HepG2 (cell line): Measurements from ENCODE around the gene ATRN. TPM values are rescaled to one million over a fixed set of nuclear protein-coding genes. Genes with fewer than 3 reads are reported as not detected.
A peak's percentile ranks its signal among the peaks of the same experiment; 100 is the strongest.

Experiments
- ATAC-seq: fragments of 200-7000 bp; cut with Tn5 transposase; 3 replicates; pipeline ENCODE4 v1.9.1; 2020; ENCODE audit warnings: mild to moderate bottlenecking, moderate library complexity
- BruUV-seq: library from RNA; stranded (reverse); fragments of 400-500 nt; replicated peaks from 2 replicates; lab custom pipeline; 2021; lab: Mats Ljungman, UMichigan
- CTCF ChIA-PET: fragments of 300-600 bp; formaldehyde crosslinking; extraction: SDS; loops from one replicate; lab custom pipeline; 2021; ENCODE audit warnings: low total read pairs, inconsistent platforms, low intra/inter-chr PET ratio; lab: Yijun Ruan, JAX
- POLR2A ChIA-PET: fragments of 350-600 bp; sonication (Branson Sonifier 250); formaldehyde crosslinking; loops from one replicate; lab custom pipeline; 2020; ENCODE audit warnings: antibody characterized with exemption, inconsistent platforms; lab: Yijun Ruan, JAX
- DNase-seq: peaks from one replicate; pipeline ENCODE4 v3.0.0-alpha.2; 2015; ENCODE audit warnings: low spot score
- FAIRE-seq: peaks from 3 replicates; lab custom pipeline; 2011; peaks lifted over from hg19 to GRCh38; lab: Jason Lieb, UNC
- H2AFZ ChIP-seq: one replicate; pipeline ENCODE4 v1.6.1; 2011; ENCODE audit warnings: low read length, inconsistent platforms
- H3K27ac ChIP-seq: fragments of 300-600 bp; 3 replicates; pipeline ENCODE4 v1.8.0; 2011; ENCODE audit warnings: mixed run types, mild to moderate bottlenecking, mixed read lengths, low read length, inconsistent platforms; ENCODE audit not compliant: insufficient read depth; ENCODE audit errors: extremely low read length
- H3K27me3 ChIP-seq, 2 experiments: fragments of 200-600 bp in 1 of 2; 2 replicates in 1 of 2; 3 replicates in 1 of 2; pipeline versions ENCODE4 v1.6.0 to v1.8.0; 2011; ENCODE audit warnings: low read length in 2 of 2, mild to moderate bottlenecking in 2 of 2, moderate library complexity in 2 of 2, inconsistent platforms in 1 of 2; ENCODE audit not compliant: insufficient read depth in 2 of 2, control insufficient read depth in 1 of 2
- H3K36me3 ChIP-seq, 2 experiments: fragments of 200-600 bp in 1 of 2; replicated peaks in 1 of 2; 2 replicates in 1 of 2; 3 replicates in 1 of 2; pipeline versions ENCODE4 v1.5.1 to v1.8.0; 2011; ENCODE audit warnings: low read length in 2 of 2, inconsistent platforms in 1 of 2; ENCODE audit not compliant: insufficient read depth in 2 of 2, control insufficient read depth in 1 of 2
- H3K4me1 ChIP-seq: 2 replicates; pipeline ENCODE4 v1.5.1; 2012; ENCODE audit warnings: low read length, inconsistent platforms; ENCODE audit not compliant: insufficient read depth
- H3K4me2 ChIP-seq: 2 replicates; pipeline ENCODE4 v1.6.0; 2011; ENCODE audit warnings: low read depth, low read length, inconsistent platforms
- H3K4me3 ChIP-seq, 3 experiments: fragments of 200-600 bp in 1 of 3; sonication (generic), shearing (Covaris generic) in 1 of 3; replicated peaks in 1 of 3; 2 replicates each; pipeline ENCODE4 v1.5.1; 2011 to 2016; ENCODE audit warnings: low read length in 3 of 3, inconsistent platforms in 2 of 3, low read depth in 2 of 3, mild to moderate bottlenecking in 2 of 3, control low read depth in 1 of 3, mixed read lengths in 1 of 3; ENCODE audit not compliant: insufficient read depth in 1 of 3
- H3K79me2 ChIP-seq: one replicate; pipeline ENCODE4 v1.6.1; 2011; ENCODE audit warnings: low read length, inconsistent platforms; ENCODE audit not compliant: insufficient read depth
- H3K9ac ChIP-seq: 2 replicates; pipeline ENCODE4 v1.6.0; 2011; ENCODE audit warnings: mild to moderate bottlenecking, low read depth, low read length, inconsistent platforms; ENCODE audit not compliant: insufficient read depth
- H3K9me3 ChIP-seq: 2 replicates; pipeline ENCODE4 v1.5.1; 2012; ENCODE audit warnings: mild to moderate bottlenecking, low read length
- H4K20me1 ChIP-seq: 2 replicates; pipeline ENCODE4 v1.6.0; 2011; ENCODE audit warnings: inconsistent platforms, mild to moderate bottlenecking, low read length, moderate library complexity; ENCODE audit not compliant: insufficient read depth
- BORCS8-MEF2B ChIP-seq: sonication (generic); formaldehyde crosslinking; IDR thresholded peaks from 2 replicates; pipeline ENCODE4 v1.8.0; 2022; ENCODE audit warnings: mild to moderate bottlenecking, missing genetic modification reagents
- FOSL2 ChIP-seq: sonication (generic); formaldehyde crosslinking; IDR thresholded peaks from 2 replicates; pipeline ENCODE4 v1.4.0; 2020; ENCODE audit warnings: missing genetic modification reagents
- HNF4G ChIP-seq, 2 experiments: sonication (generic) in 1 of 2; formaldehyde crosslinking in 1 of 2; IDR thresholded peaks; 2 replicates each; pipeline versions ENCODE4 v1.4.0 to v1.6.1; 2011 to 2020; ENCODE audit warnings: borderline replicate concordance in 2 of 2, low read depth in 2 of 2, mild to moderate bottlenecking in 2 of 2, low read length in 1 of 2, missing genetic modification reagents in 1 of 2, moderate library complexity in 1 of 2
- HNRNPH1 ChIP-seq: fragments of 200-400 bp; formaldehyde crosslinking; optimal IDR thresholded peaks from 2 replicates; pipeline ENCODE3; 2017; ENCODE audit warnings: mild to moderate bottlenecking, low read depth, low read length
- KDM6A ChIP-seq: IDR thresholded peaks from 2 replicates; pipeline ENCODE4 v1.6.1; 2016; ENCODE audit warnings: low read depth
- KLF16 ChIP-seq, 2 experiments: sonication (generic) in 1 of 2; formaldehyde crosslinking in 1 of 2; IDR thresholded peaks; 2 replicates each; pipeline versions ENCODE4 v1.6.1 to v1.8.0; 2016 to 2023; ENCODE audit warnings: missing genetic modification reagents in 2 of 2, missing compliant biosample characterization in 1 of 2
- NAIF1 ChIP-seq: sonication (generic); formaldehyde crosslinking; IDR thresholded peaks from 2 replicates; pipeline ENCODE4 v1.5.0; 2020; ENCODE audit warnings: mild to moderate bottlenecking, missing genetic modification reagents, borderline replicate concordance
- WIZ ChIP-seq: sonication (generic); formaldehyde crosslinking; IDR thresholded peaks from 2 replicates; pipeline ENCODE4 v1.5.1; 2020; ENCODE audit warnings: mild to moderate bottlenecking, missing genetic modification reagents
- ZNF616 ChIP-seq: sonication (generic); formaldehyde crosslinking; IDR thresholded peaks from 2 replicates; pipeline ENCODE4 v1.5.0; 2020; ENCODE audit warnings: low read depth, mild to moderate bottlenecking, missing genetic modification reagents
- ZNF703 ChIP-seq: sonication (generic); formaldehyde crosslinking; IDR thresholded peaks from 2 replicates; pipeline ENCODE4 v1.5.1; 2020; ENCODE audit warnings: missing genetic modification reagents, mild to moderate bottlenecking, moderate library complexity, borderline replicate concordance
- ZNF724P ChIP-seq: sonication (generic); formaldehyde crosslinking; IDR thresholded peaks from 2 replicates; pipeline ENCODE4 v1.8.0; 2022; ENCODE audit warnings: missing genetic modification reagents, borderline replicate concordance
- ZNF800 ChIP-seq: sonication (generic); formaldehyde crosslinking; IDR thresholded peaks from 2 replicates; pipeline ENCODE4 v1.4.0; 2020; ENCODE audit warnings: missing genetic modification reagents
- WGBS: methylation state at CpG from one replicate; pipeline ENCODE4 v1.1.6; 2017; ENCODE audit warnings: low lambda C conversion rate; 5-methylcytosine and 5-hydroxymethylcytosine counted together
- in situ Hi-C: cut with HindIII; loops from 2 replicates; pipeline ENCODE4 v1.10.0; 2017; ENCODE audit warnings: low pct_unique_long_range_greater_than_20kb; ENCODE audit not compliant: extremely low pct_ligation_motif_present
- intact Hi-C: fragments of 100-400 bp; cut with micrococcal nuclease; formaldehyde crosslinking; loops from one replicate; pipeline ENCODE4 v1.10.0; 2022; ENCODE audit not compliant: unreplicated experiment
- polyA plus RNA-seq, 8 experiments: library from polyadenylated mRNA; depleted of rRNA in 3 of 8; stranded (reverse) in 7 of 8; unstranded in 1 of 8; fragments of >200 nt; fragmentation: Illumina TruSeq in 4 of 8; extraction: Trizol in 4 of 8; gene quantifications; 2 replicates each; pipeline versions ENCODE4 v1.2.1 to v1.2.3, GENCODE V29; 2011 to 2016; ENCODE audit warnings: low read depth in 4 of 8, missing spikeins in 1 of 8, mixed read lengths in 1 of 8; ENCODE audit not compliant: insufficient read depth in 1 of 8
- total RNA-seq, 5 experiments: library from RNA; depleted of rRNA; stranded (reverse); fragments of >200 nt; fragmentation: Illumina TruSeq; extraction: Trizol; gene quantifications; 2 replicates each; pipeline ENCODE4 v1.2.3, GENCODE V29; 2016; ENCODE audit warnings: low read depth in 1 of 5

ATRN gene
- total and polyA plus RNA-seq, 2 of the 13 experiments (the other 11 are each of a cell fraction or from before 2014, with no cell fraction given) = 44.2 to 81.1 TPM

GRCh38 chr20:3560162-3560561 is 89.3 kb downstream of the ATRN start:
- H3K4me2 ChIP-seq = no peak overlapping the region
- no peak for ATAC-seq
- CTCF ChIA-PET = no interaction called here

GRCh38 chr20:3560578-3560977 is 89.8 kb downstream of the ATRN start:
- H3K4me2 ChIP-seq = no peak overlapping the region
- H3K27me3 ChIP-seq = no peaks in the 10 kb centered on the region
- DNase-seq (no peak), ATAC-seq (no peak), FAIRE-seq (peak; percentile 47)
- peaks cover 11% of the 10 kb centered on the region for H3K4me1 ChIP-seq
- H3K79me2 ChIP-seq = no peaks in the 10 kb centered on the region
- no peak overlapping the region for H3K9ac ChIP-seq
- in situ Hi-C loops (no loop called here), intact Hi-C loops (no loop called here)
- no peak overlapping the region for H2AFZ ChIP-seq
- no peaks in the 10 kb centered on the region for H3K9me3 ChIP-seq
- no TSS peak for BruUV-seq
- WGBS = 97% methylated on average over 1 of the region's 1 CpG
- H3K27ac ChIP-seq = no peak overlapping the region
- H3K36me3 ChIP-seq = peaks cover 15 to 47% of the 10 kb centered on the region in 2 experiments
- no peak overlapping the region for H3K4me3 ChIP-seq
- no peak for TF ChIP-seq ZNF703 (CRISPR knock-in tag)
- TF ChIP-seq KLF16 (CRISPR knock-in tag; IDR thresholded peaks at IDR 0.05) = no peak
- no peak for TF ChIP-seq ZNF616 (CRISPR knock-in tag)
- no peak for TF ChIP-seq FOSL2 (CRISPR knock-in tag)
- no peak for TF ChIP-seq WIZ
- no peak for TF ChIP-seq HNF4G (IDR thresholded peaks at IDR 0.05; ENCODE audit: borderline replicate concordance, low read depth, low read length)
- no peak for TF ChIP-seq HNF4G (CRISPR knock-in tag; IDR thresholded peaks at IDR 0.05; ENCODE audit: borderline replicate concordance, low read depth)
- TF ChIP-seq KDM6A = no peak
- TF ChIP-seq BORCS8-MEF2B (CRISPR knock-in tag) = no peak
- no peak for TF ChIP-seq NAIF1 (CRISPR knock-in tag)
- no peak for TF ChIP-seq ZNF724P (CRISPR knock-in tag)
- H4K20me1 ChIP-seq = no peaks in the 10 kb centered on the region
- POLR2A ChIA-PET = no interaction called here
- CTCF ChIA-PET = no interaction called here

More at GRCh38 chr20:3560162-3560561, 89.3 kb downstream of the ATRN start:
- peaks cover 13 to 43% of the 10 kb centered on the region in 2 experiments for H3K36me3 ChIP-seq
- no TSS peak for BruUV-seq
- H3K4me3 ChIP-seq = no peak overlapping the region
- H3K79me2 ChIP-seq = no peaks in the 10 kb centered on the region
- no peak overlapping the region for H3K27ac ChIP-seq
- intact Hi-C loops = no loop called here
- peaks cover 15% of the 10 kb centered on the region for H3K4me1 ChIP-seq
- no peaks in the 10 kb centered on the region for H3K9me3 ChIP-seq
- FAIRE-seq (no peak), DNase-seq (no peak)
- H2AFZ ChIP-seq = no peak overlapping the region
- no peaks in the 10 kb centered on the region for H4K20me1 ChIP-seq
- in situ Hi-C loops = no loop called here
- H3K27me3 ChIP-seq = no peaks in the 10 kb centered on the region
- 95% methylated on average over 3 of the region's 3 CpGs for WGBS
- H3K9ac ChIP-seq = no peak overlapping the region
- TF ChIP-seq HNRNPH1 (no peak), ZNF800 (0 out of 2 replicates have a peak, but pooled peaks have one; percentile 33)
- POLR2A ChIA-PET = no interaction called here
